HG03354 (cell line): ENCODE measurements around the gene SGF29.
"Not testable (repeated sequence)": the region's sequence is repeated elsewhere in the genome, so short reads cannot be mapped to it uniquely, and the experiment has no call there.

Source experiments
- ATAC-seq: cut with Tn5 transposase; IDR thresholded peaks from one replicate; pipeline ENCODE4 v1.9.1; 2021; ENCODE audit warnings: mild to moderate bottlenecking; ENCODE audit not compliant: unreplicated experiment, poor library complexity, severe bottlenecking

The SGF29 gene

DNA sequence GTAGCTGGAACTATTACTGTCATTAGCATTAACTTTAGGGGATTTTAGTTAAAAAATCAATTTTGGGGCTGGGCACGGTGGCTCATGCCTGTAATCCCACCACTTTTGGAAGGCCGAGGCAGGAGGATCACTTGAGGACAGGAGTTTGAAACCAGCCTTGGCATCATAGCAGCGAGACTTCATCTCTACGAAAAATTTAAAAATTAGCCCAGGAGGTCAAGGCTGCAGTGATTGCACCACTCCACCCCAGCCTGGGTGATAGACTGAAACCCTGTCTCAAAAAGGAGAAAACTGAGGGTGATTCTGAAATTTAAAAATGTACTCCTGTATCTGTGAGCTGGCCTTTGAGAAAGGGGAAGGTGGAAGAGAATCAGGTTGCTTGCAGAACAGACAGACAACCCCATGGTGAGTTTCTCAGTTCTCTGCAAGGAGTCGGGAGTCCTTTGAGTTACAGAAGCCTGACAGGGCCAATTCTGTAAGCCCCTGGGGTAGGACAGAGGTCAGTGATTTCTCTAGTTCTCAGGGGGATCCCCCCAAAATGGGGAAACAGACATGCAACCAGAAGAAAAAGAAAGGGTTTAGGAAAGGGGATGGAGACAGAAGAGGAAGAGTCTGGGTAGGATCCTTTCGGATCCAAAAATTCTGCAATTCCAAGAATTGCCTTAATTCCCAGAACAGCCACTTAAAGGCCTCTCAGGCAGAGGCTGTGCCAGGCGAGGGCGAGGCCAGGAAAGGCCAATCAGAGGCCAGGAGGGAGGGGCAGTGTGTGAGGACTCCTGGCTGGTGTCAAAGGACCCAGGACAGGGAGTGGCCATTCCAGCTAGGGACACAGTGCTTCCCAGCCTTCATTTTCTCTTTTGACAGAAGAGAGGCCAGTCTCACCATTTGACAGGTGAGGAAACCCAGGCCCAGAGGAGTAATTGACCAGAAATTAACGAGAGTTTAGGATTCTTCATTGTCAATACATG lies 21.7 kb upstream of the SGF29 start:
- no peak for ATAC-seq

DNA sequence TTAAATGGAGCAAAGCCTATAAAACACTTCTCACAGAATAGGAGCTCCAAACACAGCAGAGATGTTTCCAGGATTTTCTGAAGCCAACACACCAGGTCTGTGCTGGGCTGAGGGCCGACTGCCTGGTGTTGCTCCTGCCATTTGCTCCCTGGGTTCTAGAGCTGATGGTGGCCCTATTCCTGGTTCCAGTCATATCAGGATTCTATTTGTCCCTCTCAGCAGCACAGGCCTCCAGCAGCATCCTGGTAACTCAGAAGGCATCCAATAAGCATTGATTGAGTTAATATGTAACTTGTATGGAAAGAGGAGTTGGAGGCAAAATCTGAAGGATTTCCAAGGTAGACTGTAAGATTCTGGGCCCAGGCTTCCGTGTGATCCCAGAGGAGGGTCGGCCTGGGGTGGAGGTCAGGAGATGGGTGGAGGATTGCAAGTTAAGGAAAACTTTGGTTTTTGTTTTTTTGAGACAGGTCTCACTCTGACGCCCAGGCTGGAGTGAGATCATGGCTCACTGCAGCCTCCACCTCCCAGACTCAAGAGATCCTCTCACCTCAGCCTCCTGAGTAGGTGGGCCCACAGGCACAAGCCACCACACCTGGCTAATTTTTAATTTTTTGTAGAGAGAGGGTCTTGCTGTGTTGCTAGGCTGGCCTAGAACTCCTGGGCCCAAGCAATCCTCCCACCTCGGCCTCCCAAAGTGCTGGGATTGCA lies 20.6 kb upstream of the SGF29 start:
- no peak for ATAC-seq

- ATAC-seq = no peak
Observed at GRCh38 chr16:28534542-28535373, 19.0 kb upstream of the SGF29 start.

DNA sequence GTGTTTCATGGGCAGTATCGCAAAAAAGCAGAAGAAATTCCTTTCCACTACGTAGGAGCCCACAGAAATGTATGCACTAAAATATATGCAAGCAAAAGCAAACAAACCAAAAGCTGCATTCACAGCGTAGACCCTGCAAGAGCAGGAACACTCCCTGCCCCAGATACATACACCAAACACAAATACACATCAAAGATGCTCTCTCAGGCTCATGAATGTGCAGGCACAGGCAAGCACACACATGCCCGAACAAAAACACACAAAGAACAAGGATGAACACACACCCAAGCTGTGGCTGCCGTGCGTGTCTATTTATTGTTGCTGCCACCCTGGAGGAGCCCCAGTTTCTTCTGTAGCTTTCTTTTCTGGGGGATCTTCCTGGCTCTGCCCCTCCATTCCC lies 16.6 kb upstream of the SGF29 start:
- ATAC-seq = no peak

GRCh38 chr16:28537964-28538732 lies 15.6 kb upstream of the SGF29 start:
- ATAC-seq = no peak

GRCh38 chr16:28538733-28539596 lies 14.8 kb upstream of the SGF29 start, which contains the start of gene NUPR1:
Gene NUPR1 (minus strand): TSS chr16:28538974. CDS start chr16:28538907, 67 bp downstream.
- ATAC-seq = no peak

GRCh38 chr16:28540346-28540745 lies 13.4 kb upstream of the SGF29 start:
- no peak for ATAC-seq

GRCh38 chr16:28542646-28543045 lies 11.1 kb upstream of the SGF29 start:
- no peak for ATAC-seq

DNA sequence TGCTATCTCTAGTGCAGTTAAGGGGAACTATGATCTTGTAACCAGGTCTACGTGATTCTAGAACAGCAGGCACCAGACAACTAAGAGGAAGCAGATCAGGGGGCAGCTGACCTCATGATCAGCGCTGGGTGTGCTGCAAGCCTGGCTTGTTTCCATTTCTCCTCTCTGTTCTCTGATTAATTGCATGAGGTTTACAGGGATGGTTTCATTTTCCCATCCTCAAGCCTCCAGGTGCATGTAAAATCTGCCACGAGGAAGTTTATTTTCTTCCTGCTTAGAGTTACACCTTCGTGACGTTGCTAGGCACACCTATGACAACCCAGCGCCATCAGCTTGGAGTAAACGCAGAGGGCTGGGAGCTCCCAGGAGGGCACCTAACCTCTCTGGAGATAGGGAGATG lies 10.6 kb upstream of the SGF29 start:
- no peak for ATAC-seq

- no peak for ATAC-seq
Observed at GRCh38 chr16:28544998-28545397, 8.7 kb upstream of the SGF29 start.

DNA sequence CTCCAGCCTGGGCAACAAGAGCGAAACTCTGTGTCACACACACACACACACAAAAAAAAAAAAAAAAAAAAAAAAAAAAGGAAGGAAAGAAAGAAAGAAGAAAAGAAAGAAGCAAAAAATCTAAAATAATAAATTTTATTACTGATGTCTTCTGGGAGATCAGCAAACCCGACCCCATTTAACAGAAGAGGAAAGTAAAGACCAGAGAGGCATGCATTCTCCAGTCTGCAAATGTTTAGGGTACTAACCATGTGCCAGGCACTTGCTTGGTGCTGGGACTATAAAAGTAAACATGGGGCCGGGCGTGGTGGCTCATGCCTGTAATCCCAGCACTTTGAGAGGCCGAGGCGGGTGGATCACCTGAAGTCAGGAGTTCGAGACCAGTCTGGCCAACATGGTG lies 7.8 kb upstream of the SGF29 start:
- not testable (repeated sequence) for ATAC-seq

DNA sequence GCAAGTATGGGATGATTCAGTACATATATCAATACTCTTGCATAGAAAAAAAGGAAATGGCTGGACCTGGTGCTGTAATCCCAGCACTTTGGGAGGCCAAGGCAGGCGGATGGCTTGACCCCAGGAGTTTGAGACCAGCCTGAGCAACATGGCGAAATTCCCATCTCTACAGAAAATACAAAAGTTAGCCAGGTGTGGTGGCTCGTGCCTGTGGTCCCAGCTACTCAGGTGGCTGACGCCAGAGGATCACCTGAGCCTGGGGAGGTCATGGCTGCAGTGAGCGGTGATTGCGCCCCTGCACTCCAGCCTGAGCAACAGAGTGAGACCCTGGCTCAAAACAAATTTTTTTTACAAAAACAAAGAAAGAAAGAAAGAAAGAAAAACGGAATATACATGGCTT lies 7.1 kb upstream of the SGF29 start:
- no peak for ATAC-seq

GRCh38 chr16:28548306-28548802 lies 5.4 kb upstream of the SGF29 start:
- ATAC-seq = no peak

- ATAC-seq = no peak
Observed at GRCh38 chr16:28549301-28549899, 4.3 kb upstream of the SGF29 start.

- peak; percentile 4 for ATAC-seq
Observed at GRCh38 chr16:28554634-28555423, 1.1 kb downstream of the SGF29 start.

GRCh38 chr16:28555561-28555960 lies 1.8 kb downstream of the SGF29 start:
- ATAC-seq = no peak

- ATAC-seq = no peak
Observed at GRCh38 chr16:28556914-28557320, 3.2 kb downstream of the SGF29 start.
